ENCODE results near the gene PDK2.

DNA sequence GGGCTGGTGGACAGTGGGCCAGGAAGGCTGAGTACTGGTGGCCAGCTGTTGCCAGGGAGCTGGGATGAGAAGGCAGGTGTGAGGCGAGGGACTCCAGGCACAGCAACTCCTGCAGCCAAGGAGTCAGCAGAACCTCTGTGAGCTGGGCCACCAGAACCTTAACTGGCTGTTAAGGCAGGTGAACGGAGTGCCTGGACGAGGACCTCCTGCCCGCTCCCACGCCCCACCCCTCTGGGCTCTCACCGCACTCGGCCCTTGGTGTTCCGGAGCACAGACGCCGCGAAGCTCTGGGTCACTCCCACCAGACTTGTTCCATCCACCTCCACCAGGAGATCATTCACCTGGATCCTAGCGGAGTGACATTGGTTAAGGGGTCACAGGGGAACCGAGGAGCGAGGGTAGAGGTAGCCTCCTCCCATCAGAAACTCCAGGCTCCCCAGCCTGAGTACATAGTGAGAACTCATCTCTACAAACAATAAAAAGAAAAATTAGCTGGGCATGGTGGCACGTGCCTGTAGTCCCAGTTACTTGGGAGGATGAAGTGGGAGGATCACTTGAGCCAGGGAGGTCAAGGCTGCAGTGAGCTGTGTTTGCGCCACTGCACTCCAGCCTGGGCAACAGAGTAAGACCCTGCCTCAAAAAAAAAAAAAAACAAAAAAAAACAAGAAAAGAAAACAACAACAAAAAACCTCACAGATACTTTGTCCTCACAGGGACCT lies 46.0 kb downstream of the PDK2 start:
- TF ChIP-seq, protein P1, sequence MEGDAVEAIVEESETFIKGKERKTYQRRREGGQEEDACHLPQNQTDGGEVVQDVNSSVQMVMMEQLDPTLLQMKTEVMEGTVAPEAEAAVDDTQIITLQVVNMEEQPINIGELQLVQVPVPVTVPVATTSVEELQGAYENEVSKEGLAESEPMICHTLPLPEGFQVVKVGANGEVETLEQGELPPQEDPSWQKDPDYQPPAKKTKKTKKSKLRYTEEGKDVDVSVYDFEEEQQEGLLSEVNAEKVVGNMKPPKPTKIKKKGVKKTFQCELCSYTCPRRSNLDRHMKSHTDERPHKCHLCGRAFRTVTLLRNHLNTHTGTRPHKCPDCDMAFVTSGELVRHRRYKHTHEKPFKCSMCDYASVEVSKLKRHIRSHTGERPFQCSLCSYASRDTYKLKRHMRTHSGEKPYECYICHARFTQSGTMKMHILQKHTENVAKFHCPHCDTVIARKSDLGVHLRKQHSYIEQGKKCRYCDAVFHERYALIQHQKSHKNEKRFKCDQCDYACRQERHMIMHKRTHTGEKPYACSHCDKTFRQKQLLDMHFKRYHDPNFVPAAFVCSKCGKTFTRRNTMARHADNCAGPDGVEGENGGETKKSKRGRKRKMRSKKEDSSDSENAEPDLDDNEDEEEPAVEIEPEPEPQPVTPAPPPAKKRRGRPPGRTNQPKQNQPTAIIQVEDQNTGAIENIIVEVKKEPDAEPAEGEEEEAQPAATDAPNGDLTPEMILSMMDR (IDR thresholded peaks at IDR 0.05), result no peak
- TF ChIP-seq POLR2A (IDR thresholded peaks at IDR 0.05), result no peak
